ENCODE results near the gene SMIM28.

The SMIM28 gene

DNA sequence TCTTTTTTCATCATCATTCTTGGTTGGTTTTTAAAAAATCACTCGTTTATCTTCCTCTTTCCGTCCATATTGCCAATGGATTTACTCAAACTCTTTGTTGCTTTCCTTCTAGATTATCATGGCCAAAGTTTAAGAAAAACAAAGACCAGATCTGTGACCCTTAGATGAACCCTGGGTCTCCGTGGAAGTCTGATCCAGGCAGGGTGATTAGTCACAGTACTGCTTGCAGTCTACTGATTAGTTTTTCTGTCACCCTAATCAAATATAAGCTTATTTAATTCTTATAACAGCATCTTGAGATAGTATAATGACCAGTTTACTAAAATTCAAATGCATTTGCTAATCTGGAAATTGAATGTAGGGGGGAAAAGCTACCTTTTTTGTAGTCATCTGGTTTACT, 6.0 kb upstream of the SMIM28 start:
- DNase-seq (ENCODE audit: low spot score) = no peak
- TF ChIP-seq, protein P1, sequence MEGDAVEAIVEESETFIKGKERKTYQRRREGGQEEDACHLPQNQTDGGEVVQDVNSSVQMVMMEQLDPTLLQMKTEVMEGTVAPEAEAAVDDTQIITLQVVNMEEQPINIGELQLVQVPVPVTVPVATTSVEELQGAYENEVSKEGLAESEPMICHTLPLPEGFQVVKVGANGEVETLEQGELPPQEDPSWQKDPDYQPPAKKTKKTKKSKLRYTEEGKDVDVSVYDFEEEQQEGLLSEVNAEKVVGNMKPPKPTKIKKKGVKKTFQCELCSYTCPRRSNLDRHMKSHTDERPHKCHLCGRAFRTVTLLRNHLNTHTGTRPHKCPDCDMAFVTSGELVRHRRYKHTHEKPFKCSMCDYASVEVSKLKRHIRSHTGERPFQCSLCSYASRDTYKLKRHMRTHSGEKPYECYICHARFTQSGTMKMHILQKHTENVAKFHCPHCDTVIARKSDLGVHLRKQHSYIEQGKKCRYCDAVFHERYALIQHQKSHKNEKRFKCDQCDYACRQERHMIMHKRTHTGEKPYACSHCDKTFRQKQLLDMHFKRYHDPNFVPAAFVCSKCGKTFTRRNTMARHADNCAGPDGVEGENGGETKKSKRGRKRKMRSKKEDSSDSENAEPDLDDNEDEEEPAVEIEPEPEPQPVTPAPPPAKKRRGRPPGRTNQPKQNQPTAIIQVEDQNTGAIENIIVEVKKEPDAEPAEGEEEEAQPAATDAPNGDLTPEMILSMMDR (IDR thresholded peaks at IDR 0.05; ENCODE audit: borderline replicate concordance, control extremely low read depth, extremely low read depth, insufficient read depth, missing control alignments) = no peak
- in situ Hi-C loops (cut with MboI; ENCODE audit: low sequenced_read_pairs, unreplicated experiment) = no loop called here

DNA sequence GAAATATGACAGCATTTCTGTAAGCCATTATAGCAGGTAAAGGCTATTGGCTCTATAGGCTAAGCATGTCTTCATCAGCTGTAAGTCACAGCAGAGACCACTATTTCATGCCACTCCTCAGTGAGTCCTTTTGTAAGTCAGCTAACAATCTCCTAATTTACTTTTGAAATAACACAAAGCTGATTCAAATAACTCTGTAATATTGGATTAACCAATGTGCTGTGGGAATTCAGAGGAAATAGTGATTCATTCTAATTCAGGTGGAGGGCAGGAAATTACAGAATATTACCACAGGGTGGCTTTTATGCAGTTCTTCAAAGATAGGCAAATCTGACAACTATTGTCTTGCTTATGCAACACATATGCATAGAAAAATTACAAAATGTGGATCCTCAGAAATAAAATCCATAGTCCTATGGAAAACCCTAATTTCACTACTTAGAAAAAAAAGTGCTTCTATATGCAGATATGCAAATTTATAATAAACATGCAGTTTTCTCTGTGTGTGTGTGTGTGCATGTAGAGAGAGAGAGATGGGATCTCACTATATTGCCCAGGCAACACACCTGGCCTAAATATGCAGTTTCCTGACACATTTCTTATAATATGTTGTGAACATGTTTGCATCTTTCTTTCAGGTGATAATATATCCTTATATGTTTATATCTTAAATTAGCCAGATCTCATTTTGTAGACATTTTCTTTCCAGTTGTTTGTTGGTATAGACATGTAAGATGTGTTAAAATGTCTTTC, 4.8 kb upstream of the SMIM28 start:
- in situ Hi-C loops (cut with MboI; ENCODE audit: low sequenced_read_pairs, unreplicated experiment) = no loop called here
- TF ChIP-seq, protein P1 (IDR thresholded peaks at IDR 0.05; ENCODE audit: borderline replicate concordance, control extremely low read depth, extremely low read depth, insufficient read depth, missing control alignments) = no peak
- DNase-seq (ENCODE audit: low spot score) = no peak

DNA sequence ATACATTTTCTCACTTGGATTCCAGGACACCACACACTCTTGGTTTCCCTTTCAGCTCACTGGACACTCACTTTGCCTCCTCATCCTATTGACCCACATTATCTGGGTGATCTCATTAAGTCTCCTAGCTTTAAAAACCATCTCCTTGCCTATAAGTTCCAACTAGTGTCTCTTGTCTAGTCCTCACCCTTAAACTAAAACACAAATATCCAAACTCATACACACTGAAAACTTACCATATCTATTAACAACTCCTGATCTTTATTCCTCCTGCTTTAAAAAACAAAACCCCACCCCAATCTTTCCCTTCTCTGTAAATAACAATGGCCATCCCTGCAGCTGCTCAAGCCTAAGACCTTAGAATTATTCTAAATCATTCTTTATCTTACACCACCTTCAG, 3.5 kb upstream of the SMIM28 start:
- in situ Hi-C loops (cut with MboI; ENCODE audit: low sequenced_read_pairs, unreplicated experiment) = no loop called here
- no peak for DNase-seq (ENCODE audit: low spot score)
- TF ChIP-seq, protein P1 (IDR thresholded peaks at IDR 0.05; ENCODE audit: borderline replicate concordance, control extremely low read depth, extremely low read depth, insufficient read depth, missing control alignments) = no peak

DNA sequence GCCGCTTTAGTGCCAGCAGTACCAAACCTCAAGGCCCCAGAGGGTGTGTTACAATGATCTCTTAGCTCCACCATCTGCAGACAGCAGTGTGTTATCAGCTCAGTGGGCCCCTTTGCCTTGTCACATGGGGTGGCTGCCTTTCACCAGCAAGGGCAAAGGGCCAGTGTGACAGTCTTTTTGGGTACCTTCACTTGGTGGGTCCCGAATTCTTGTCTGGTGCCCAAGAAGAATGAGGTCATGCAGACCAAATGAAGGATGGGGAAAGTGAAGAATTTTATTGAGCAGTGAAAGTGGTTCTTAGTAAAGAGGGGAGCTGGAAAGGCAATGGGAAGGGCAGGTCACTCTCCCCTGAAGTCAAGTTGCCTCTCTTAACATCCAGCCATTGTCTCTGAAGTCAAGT, 2.9 kb upstream of the SMIM28 start:
- in situ Hi-C loops (cut with MboI; ENCODE audit: low sequenced_read_pairs, unreplicated experiment) = no loop called here
- TF ChIP-seq, protein P1 (IDR thresholded peaks at IDR 0.05; ENCODE audit: borderline replicate concordance, control extremely low read depth, extremely low read depth, insufficient read depth, missing control alignments) = no peak
- DNase-seq (ENCODE audit: low spot score) = no peak

DNA sequence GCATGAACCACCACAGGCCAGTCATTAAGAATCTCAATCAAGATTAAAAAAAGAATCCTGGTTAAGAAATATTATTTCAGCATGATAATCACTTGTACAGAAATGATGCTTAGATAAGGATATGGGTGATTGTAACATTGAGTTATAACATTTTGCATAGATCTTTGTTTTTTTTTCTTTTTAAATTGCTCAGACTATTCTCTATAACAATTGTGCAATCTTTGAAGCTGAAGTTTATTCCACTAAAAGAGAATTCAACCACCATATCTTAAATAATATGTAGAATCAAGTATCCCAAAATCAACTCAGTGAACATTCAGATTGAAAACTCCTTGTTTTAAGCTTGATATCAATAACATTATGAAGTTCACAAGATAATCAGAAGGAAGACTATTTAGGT, 663 bp upstream of the SMIM28 start:
- in situ Hi-C loops (cut with MboI; ENCODE audit: low sequenced_read_pairs, unreplicated experiment) = no loop called here
- TF ChIP-seq, protein P1 (IDR thresholded peaks at IDR 0.05; ENCODE audit: borderline replicate concordance, control extremely low read depth, extremely low read depth, insufficient read depth, missing control alignments) = no peak
- no peak for DNase-seq (ENCODE audit: low spot score)

DNA sequence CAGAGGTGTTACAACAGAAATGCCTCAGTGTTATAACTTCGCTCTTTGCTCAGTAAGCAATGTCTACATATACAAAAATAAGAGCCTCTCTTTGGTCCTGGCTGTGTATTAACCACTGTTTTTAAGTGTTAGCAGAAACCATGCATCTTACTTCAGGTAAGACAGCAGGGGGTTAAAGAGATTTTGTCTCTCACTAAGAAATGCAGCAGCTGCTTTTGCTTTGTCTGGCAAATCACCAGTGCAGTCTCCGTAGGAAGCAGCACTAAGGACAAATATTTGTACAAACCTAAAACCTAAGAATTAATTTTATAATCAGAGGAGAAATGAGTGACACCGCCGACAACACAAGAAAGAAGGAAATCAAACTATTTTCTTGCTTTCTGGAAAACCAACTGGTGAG, 758 bp downstream of the SMIM28 start:
- no peak for DNase-seq (ENCODE audit: low spot score)
- TF ChIP-seq, protein P1 (IDR thresholded peaks at IDR 0.05; ENCODE audit: borderline replicate concordance, control extremely low read depth, extremely low read depth, insufficient read depth, missing control alignments) = no peak
- in situ Hi-C loops (cut with MboI; ENCODE audit: low sequenced_read_pairs, unreplicated experiment) = no loop called here
